HepG2 (cell line): Measurements from ENCODE around the gene DUS1L. TPM values are rescaled to one million over a fixed set of nuclear protein-coding genes. Genes with fewer than 3 reads are reported as not detected.

ENCODE experiments used
- AHR ChIP-seq: IDR thresholded peaks from 2 replicates; pipeline ENCODE4 v1.6.1; 2018; ENCODE audit warnings: missing genetic modification reagents, missing compliant biosample characterization
- ATM ChIP-seq: fragments of 450-650 bp; IDR thresholded peaks from 2 replicates; pipeline ENCODE4 v1.7.1; 2017; ENCODE audit warnings: mild to moderate bottlenecking, borderline replicate concordance
- BHLHE40 ChIP-seq: IDR thresholded peaks from 2 replicates; pipeline ENCODE4 v1.6.1; 2011; ENCODE audit warnings: low read length, improper control_type of control experiment
- DBP ChIP-seq: sonication (generic); formaldehyde crosslinking; IDR thresholded peaks from 2 replicates; pipeline ENCODE4 v1.4.0; 2020; ENCODE audit warnings: missing genetic modification reagents; ENCODE audit errors: not compliant biosample characterization
- IKZF4 ChIP-seq: sonication (generic); formaldehyde crosslinking; IDR thresholded peaks from 2 replicates; pipeline ENCODE4 v1.5.1; 2020; ENCODE audit warnings: borderline replicate concordance, mild to moderate bottlenecking, low read depth, missing genetic modification reagents; ENCODE audit errors: not compliant biosample characterization
- NR1H2 ChIP-seq: sonication (generic); formaldehyde crosslinking; IDR thresholded peaks from 2 replicates; pipeline ENCODE4 v1.8.1; 2022; ENCODE audit warnings: low read depth, missing genetic modification reagents, borderline replicate concordance
- RBM22 ChIP-seq: fragments of 200-400 bp; formaldehyde crosslinking; optimal IDR thresholded peaks from 2 replicates; pipeline ENCODE3; 2017; ENCODE audit warnings: mild to moderate bottlenecking, low read length, moderate library complexity
- REPIN1 ChIP-seq: sonication (generic); formaldehyde crosslinking; IDR thresholded peaks from 2 replicates; pipeline ENCODE4 v1.8.0; 2022; ENCODE audit warnings: missing genetic modification reagents, low read depth, mild to moderate bottlenecking, borderline replicate concordance
- SIX4 ChIP-seq: sonication (generic); formaldehyde crosslinking; IDR thresholded peaks from 2 replicates; pipeline ENCODE4 v1.4.0; 2020; ENCODE audit warnings: missing genetic modification reagents
- SNAPC2 ChIP-seq: sonication (generic); formaldehyde crosslinking; IDR thresholded peaks from 2 replicates; pipeline ENCODE4 v1.8.1; 2022; ENCODE audit warnings: mild to moderate bottlenecking, missing genetic modification reagents
- SP5 ChIP-seq: IDR thresholded peaks from 2 replicates; pipeline ENCODE4 v1.6.1; 2016; ENCODE audit warnings: low read depth, borderline replicate concordance
- ZFP91 ChIP-seq: sonication (generic); formaldehyde crosslinking; IDR thresholded peaks from 2 replicates; pipeline ENCODE4 v1.9.0; 2022; ENCODE audit warnings: missing genetic modification reagents, mild to moderate bottlenecking, borderline replicate concordance
- ZNF124 ChIP-seq: sonication (generic); formaldehyde crosslinking; IDR thresholded peaks from 2 replicates; pipeline ENCODE4 v1.4.0; 2020; ENCODE audit warnings: missing genetic modification reagents
- ZNF513 ChIP-seq: sonication (generic); formaldehyde crosslinking; conservative IDR thresholded peaks from 2 replicates; pipeline ENCODE4 v1.5.0; 2020; ENCODE audit warnings: missing genetic modification reagents
- ZNF609 ChIP-seq: sonication (generic); formaldehyde crosslinking; IDR thresholded peaks from 2 replicates; pipeline ENCODE4 v1.4.0; 2020; ENCODE audit warnings: mild to moderate bottlenecking, missing genetic modification reagents, borderline replicate concordance
- ZZZ3 ChIP-seq: sonication (generic); formaldehyde crosslinking; IDR thresholded peaks from 2 replicates; pipeline ENCODE4 v1.4.0; 2020; ENCODE audit warnings: missing genetic modification reagents, mild to moderate bottlenecking, borderline replicate concordance
- polyA plus RNA-seq, 8 experiments: library from polyadenylated mRNA; depleted of rRNA in 3 of 8; stranded (reverse) in 7 of 8; unstranded in 1 of 8; fragments of >200 nt; fragmentation: Illumina TruSeq in 4 of 8; extraction: Trizol in 4 of 8; gene quantifications; 2 replicates each; pipeline versions ENCODE4 v1.2.1 to v1.2.3, GENCODE V29; 2011 to 2016; ENCODE audit warnings: low read depth in 4 of 8, missing spikeins in 1 of 8, mixed read lengths in 1 of 8; ENCODE audit not compliant: insufficient read depth in 1 of 8
- total RNA-seq, 5 experiments: library from RNA; depleted of rRNA; stranded (reverse); fragments of >200 nt; fragmentation: Illumina TruSeq; extraction: Trizol; gene quantifications; 2 replicates each; pipeline ENCODE4 v1.2.3, GENCODE V29; 2016; ENCODE audit warnings: low read depth in 1 of 5
- TF ChIP-seq, protein P1 (sequence below): sonication (generic); formaldehyde crosslinking; IDR thresholded peaks from 2 replicates; pipeline ENCODE4 v1.5.0; 2020; ENCODE audit warnings: mild to moderate bottlenecking, missing genetic modification reagents, borderline replicate concordance

DUS1L gene
- total and polyA plus RNA-seq, 2 of the 13 experiments (the other 11 are each of a cell fraction or from before 2014, with no cell fraction given): 81.0 to 109 TPM

- TF ChIP-seq ZNF609 (CRISPR knock-in tag) (peak; percentile 76; the same call in 1 of the 2 replicates), ZNF513 (CRISPR knock-in tag) (no peak), RBM22 (peak; percentile 39), AHR (CRISPR knock-in tag) (peak; percentile 94; the same call in 1 of the 2 replicates), ZZZ3 (CRISPR knock-in tag) (peak; percentile 97), SNAPC2 (CRISPR knock-in tag) (peak; percentile 78; the same call in 1 of the 2 replicates), DBP (no peak), ZFP91 (CRISPR knock-in tag) (peak; percentile 98), ATM (no peak), SP5 (CRISPR knock-in tag) (no peak; the same call in 1 of the 2 replicates), SIX4 (peak; percentile 60; the same call in 1 of the 2 replicates), BHLHE40 (peak; percentile 51; the same call in 1 of the 2 replicates), NR1H2 (CRISPR knock-in tag) (peak; percentile 89; the same call in 1 of the 2 replicates), REPIN1 (peak; percentile 75; the same call in 1 of the 2 replicates), ZNF124 (CRISPR knock-in tag) (peak; percentile 92), IKZF4 (CRISPR knock-in tag) (peak; percentile 93)
- TF ChIP-seq, protein P1, sequence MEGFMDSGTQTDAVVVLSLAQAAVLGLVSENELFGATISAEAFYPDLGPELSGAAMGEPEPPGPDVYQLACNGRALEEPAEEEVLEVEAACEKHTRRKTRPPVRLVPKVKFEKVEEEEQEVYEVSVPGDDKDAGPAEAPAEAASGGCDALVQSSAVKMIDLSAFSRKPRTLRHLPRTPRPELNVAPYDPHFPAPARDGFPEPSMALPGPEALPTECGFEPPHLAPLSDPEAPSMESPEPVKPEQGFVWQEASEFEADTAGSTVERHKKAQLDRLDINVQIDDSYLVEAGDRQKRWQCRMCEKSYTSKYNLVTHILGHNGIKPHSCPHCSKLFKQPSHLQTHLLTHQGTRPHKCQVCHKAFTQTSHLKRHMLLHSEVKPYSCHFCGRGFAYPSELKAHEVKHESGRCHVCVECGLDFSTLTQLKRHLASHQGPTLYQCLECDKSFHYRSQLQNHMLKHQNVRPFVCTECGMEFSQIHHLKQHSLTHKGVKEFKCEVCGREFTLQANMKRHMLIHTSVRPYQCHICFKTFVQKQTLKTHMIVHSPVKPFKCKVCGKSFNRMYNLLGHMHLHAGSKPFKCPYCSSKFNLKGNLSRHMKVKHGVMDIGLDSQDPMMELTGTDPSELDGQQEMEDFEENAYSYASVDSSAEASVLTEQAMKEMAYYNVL (CRISPR knock-in tag): peak; percentile 35; the same call in 1 of the 2 replicates
These were observed at the start of gene DUS1L (continued) for GRCh38 chr17:82065638-82066303.
